ENCODE measurements around the gene DMRTC2. TPM values are rescaled to one million over a fixed set of nuclear protein-coding genes. Genes with fewer than 3 reads are reported as not detected.

DMRTC2 gene
- total RNA-seq, 1 donor from 2014 or later = not detected

DNA sequence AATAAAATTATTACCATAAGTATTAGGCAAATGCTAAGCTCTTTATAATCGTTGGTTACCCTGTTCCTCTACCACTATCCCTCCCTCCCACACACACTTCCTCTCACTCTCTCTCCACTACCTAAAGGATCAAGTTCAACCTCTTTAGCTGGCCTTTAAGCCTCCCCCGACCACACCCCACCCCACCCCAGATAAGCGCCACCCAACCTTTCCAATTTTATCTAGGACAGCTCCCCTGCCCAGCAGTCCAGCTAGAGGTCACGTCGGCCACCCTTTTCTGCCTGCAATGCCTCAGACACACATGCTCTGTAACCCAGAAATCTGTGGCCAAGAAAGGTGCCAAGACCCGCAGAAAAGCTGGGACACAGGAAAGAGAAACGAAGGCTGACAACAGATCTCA lies 1.5 kb upstream of the DMRTC2 start:
- no peaks in the 10 kb centered on the region for H3K9me3 Mint-ChIP-seq (ENCODE audit: unreplicated experiment)

DNA sequence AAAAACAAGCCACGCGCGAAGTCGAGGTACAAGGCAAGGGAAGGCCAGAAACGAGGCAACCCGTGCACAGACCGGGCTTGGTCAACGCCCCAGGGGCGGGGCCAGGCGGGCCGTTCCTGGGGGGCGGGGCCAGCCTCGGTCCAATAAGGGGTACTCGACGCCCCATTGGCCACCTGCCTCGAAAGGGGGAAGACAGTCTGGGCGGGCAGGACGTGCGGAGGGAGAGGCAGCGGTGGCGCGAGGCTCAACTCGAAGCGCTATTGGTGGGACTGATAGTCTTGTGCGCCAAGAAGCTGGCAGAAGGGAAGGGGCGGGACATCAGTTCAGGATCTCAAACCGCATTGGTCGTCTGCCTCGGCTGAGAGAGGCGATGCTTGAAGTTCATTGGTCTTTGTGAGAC lies 241 bp upstream of the DMRTC2 start, which contains the start of gene LYPD4:
Gene LYPD4, minus strand, starts transcription at position 83 of the 400 bp plus-strand sequence. CDS start 5,398 bp downstream, outside the sequence.
- peaks cover 8% of the 10 kb centered on the region for H3K27me3 Mint-ChIP-seq (ENCODE audit: unreplicated experiment)

More for the DNA sequence above, 1.5 kb upstream of the DMRTC2 start:
- H3K27ac Mint-ChIP-seq (ENCODE audit: unreplicated experiment) = no peak overlapping the region
- peaks cover 8% of the 10 kb centered on the region for H3K27me3 Mint-ChIP-seq (ENCODE audit: unreplicated experiment)
- H3K4me3 Mint-ChIP-seq (ENCODE audit: unreplicated experiment) = no peak overlapping the region
- no peaks in the 10 kb centered on the region for H3K36me3 Mint-ChIP-seq (ENCODE audit: low read depth, unreplicated experiment)
- DNase-seq (ENCODE audit: low spot score) = no peak
- TF ChIP-seq, protein P1, sequence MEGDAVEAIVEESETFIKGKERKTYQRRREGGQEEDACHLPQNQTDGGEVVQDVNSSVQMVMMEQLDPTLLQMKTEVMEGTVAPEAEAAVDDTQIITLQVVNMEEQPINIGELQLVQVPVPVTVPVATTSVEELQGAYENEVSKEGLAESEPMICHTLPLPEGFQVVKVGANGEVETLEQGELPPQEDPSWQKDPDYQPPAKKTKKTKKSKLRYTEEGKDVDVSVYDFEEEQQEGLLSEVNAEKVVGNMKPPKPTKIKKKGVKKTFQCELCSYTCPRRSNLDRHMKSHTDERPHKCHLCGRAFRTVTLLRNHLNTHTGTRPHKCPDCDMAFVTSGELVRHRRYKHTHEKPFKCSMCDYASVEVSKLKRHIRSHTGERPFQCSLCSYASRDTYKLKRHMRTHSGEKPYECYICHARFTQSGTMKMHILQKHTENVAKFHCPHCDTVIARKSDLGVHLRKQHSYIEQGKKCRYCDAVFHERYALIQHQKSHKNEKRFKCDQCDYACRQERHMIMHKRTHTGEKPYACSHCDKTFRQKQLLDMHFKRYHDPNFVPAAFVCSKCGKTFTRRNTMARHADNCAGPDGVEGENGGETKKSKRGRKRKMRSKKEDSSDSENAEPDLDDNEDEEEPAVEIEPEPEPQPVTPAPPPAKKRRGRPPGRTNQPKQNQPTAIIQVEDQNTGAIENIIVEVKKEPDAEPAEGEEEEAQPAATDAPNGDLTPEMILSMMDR (IDR thresholded peaks at IDR 0.05; ENCODE audit: unreplicated experiment) = no peak
- H3K4me1 Mint-ChIP-seq (ENCODE audit: unreplicated experiment) = no peaks in the 10 kb centered on the region

GRCh38 chr19:41845051-41845590 lies 279 bp downstream of the DMRTC2 start:
- no peaks in the 10 kb centered on the region for H3K36me3 Mint-ChIP-seq (ENCODE audit: low read depth, unreplicated experiment)
- H3K4me1 Mint-ChIP-seq (ENCODE audit: unreplicated experiment) = no peaks in the 10 kb centered on the region
- H3K4me3 Mint-ChIP-seq (ENCODE audit: unreplicated experiment) = no peak overlapping the region
- no peak for DNase-seq (ENCODE audit: low spot score)
- peaks cover 8% of the 10 kb centered on the region for H3K27me3 Mint-ChIP-seq (ENCODE audit: unreplicated experiment)
- H3K9me3 Mint-ChIP-seq (ENCODE audit: unreplicated experiment) = no peaks in the 10 kb centered on the region
- TF ChIP-seq, protein P1 (IDR thresholded peaks at IDR 0.05; ENCODE audit: unreplicated experiment) = no peak
- H3K27ac Mint-ChIP-seq (ENCODE audit: unreplicated experiment) = no peak overlapping the region

More for the DNA sequence above, 241 bp upstream of the DMRTC2 start, which contains the start of gene LYPD4:
- H3K27ac Mint-ChIP-seq (ENCODE audit: unreplicated experiment) = no peak within 1 kb of the TSS
- no peak within 1 kb of the TSS for H3K4me3 Mint-ChIP-seq (ENCODE audit: unreplicated experiment)
- no peak for DNase-seq (ENCODE audit: low spot score)
- H3K9me3 Mint-ChIP-seq (ENCODE audit: unreplicated experiment) = no peaks in the 10 kb centered on the region
- H3K4me1 Mint-ChIP-seq (ENCODE audit: unreplicated experiment) = no peaks in the 10 kb centered on the region
- H3K36me3 Mint-ChIP-seq (ENCODE audit: low read depth, unreplicated experiment) = no peaks in the 10 kb centered on the region
- TF ChIP-seq, protein P1 (IDR thresholded peaks at IDR 0.05; ENCODE audit: unreplicated experiment) = no peak

GRCh38 chr19:41847351-41848105 lies 2.7 kb downstream of the DMRTC2 start:
- Mint-ChIP-seq H3K4me1 (ENCODE audit: unreplicated experiment) (peaks cover 4% of the 10 kb centered on the region), H3K27me3 (ENCODE audit: unreplicated experiment) (peaks cover 11% of the 10 kb centered on the region), H3K36me3 (ENCODE audit: low read depth, unreplicated experiment) (no peaks in the 10 kb centered on the region), H3K27ac (ENCODE audit: unreplicated experiment) (no peak overlapping the region), H3K9me3 (ENCODE audit: unreplicated experiment) (no peaks in the 10 kb centered on the region), H3K4me3 (ENCODE audit: unreplicated experiment) (no peak overlapping the region)
- no peak for DNase-seq (ENCODE audit: low spot score)
- TF ChIP-seq, protein P1 (IDR thresholded peaks at IDR 0.05; ENCODE audit: unreplicated experiment) = no peak

DNA sequence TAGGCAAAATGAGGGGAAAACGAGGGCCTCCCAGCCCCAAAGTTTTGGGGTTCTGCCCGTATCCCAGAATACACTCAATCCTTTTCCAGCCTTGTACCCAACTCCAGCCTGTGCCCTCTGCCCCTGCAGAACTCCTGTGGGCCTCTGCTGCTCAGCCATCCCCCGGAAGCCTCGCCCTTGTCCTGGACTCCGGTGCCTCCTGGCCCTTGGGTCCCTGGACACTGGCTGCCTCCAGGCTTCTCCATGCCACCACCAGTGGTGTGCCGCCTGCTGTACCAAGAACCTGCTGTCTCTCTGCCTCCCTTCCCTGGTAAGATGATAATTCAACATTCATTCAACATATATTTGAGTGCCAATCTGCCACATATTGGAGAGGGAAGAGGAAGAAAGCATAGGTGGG lies 3.8 kb downstream of the DMRTC2 start:
- Mint-ChIP-seq H3K27ac (ENCODE audit: unreplicated experiment) (no peak overlapping the region), H3K36me3 (ENCODE audit: low read depth, unreplicated experiment) (no peaks in the 10 kb centered on the region), H3K4me3 (ENCODE audit: unreplicated experiment) (no peak overlapping the region), H3K4me1 (ENCODE audit: unreplicated experiment) (peaks cover 4% of the 10 kb centered on the region), H3K9me3 (ENCODE audit: unreplicated experiment) (no peaks in the 10 kb centered on the region), H3K27me3 (ENCODE audit: unreplicated experiment) (peaks cover 8% of the 10 kb centered on the region)
- TF ChIP-seq, protein P1 (IDR thresholded peaks at IDR 0.05; ENCODE audit: unreplicated experiment) = no peak
- DNase-seq (ENCODE audit: low spot score) = no peak

All from endothelial cell (in vitro differentiated cells).